C4-2B (cell line): ENCODE measurements around the gene SMAP2.

Source experiments
- CTCF ChIP-seq: fragments of 450-650 bp; conservative IDR thresholded peaks from 2 replicates; pipeline ENCODE4 v1.5.1; 2017; ENCODE audit warnings: mild to moderate bottlenecking
- ZFX ChIP-seq: fragments of 450-650 bp; IDR thresholded peaks from 2 replicates; pipeline ENCODE4 v1.6.1; 2017

GRCh38 chr1:40439247-40439646, 65.7 kb downstream of the SMAP2 start:
- no peak for TF ChIP-seq CTCF
- TF ChIP-seq ZFX, result no peak
